Body of pancreas (tissue), 4 donors: ENCODE measurements around the gene TACC2.

Experiments
- CTCF ChIP-seq, 7 experiments: fragments of 450-650 bp in 4 of 7; fragments of 200-600 bp in 3 of 7; sonication (generic) in 3 of 7; IDR thresholded peaks; one replicate each; pipeline ENCODE4 v1.5.1; 2016 to 2019; ENCODE audit warnings: antibody characterized with exemption in 7 of 7
- POLR2A ChIP-seq, 3 donors: fragments of 450-650 bp; IDR thresholded peaks; one replicate each; pipeline ENCODE4 v1.6.1; 2016; ENCODE audit warnings: antibody characterized with exemption in 3 of 3, mild to moderate bottlenecking in 2 of 3

GRCh38 chr10:122033224-122033926, 44.4 kb downstream of the TACC2 start:
- TF ChIP-seq POLR2A (IDR thresholded peaks at IDR 0.05) (no peak), CTCF (IDR thresholded peaks at IDR 0.05) (no peak)
